HFF-Myc (cell line): ENCODE results near the gene BIRC5.
"Not testable (repeated sequence)": the region's sequence is repeated elsewhere in the genome, so short reads cannot be mapped to it uniquely, and the experiment has no call there.

Source experiments
- DNase-seq: peaks from one replicate; pipeline ENCODE4 v3.0.0-alpha.2; 2011; ENCODE audit warnings: low read depth; ENCODE audit errors: extremely low read depth
- H3K4me3 ChIP-seq: replicated peaks from 2 replicates; pipeline ENCODE4 v1.5.1; 2011; ENCODE audit warnings: low read depth, mild to moderate bottlenecking, control low read depth, low read length
- TF ChIP-seq, protein P1 (sequence below): IDR thresholded peaks from 2 replicates; pipeline ENCODE4 v1.5.1; 2012; ENCODE audit warnings: mild to moderate bottlenecking, low read depth, low read length, control low read depth; ENCODE audit errors: missing control alignments

The BIRC5 gene

GRCh38 chr17:78230252-78230962 lies 16.4 kb downstream of the BIRC5 start:
- TF ChIP-seq, protein P1, sequence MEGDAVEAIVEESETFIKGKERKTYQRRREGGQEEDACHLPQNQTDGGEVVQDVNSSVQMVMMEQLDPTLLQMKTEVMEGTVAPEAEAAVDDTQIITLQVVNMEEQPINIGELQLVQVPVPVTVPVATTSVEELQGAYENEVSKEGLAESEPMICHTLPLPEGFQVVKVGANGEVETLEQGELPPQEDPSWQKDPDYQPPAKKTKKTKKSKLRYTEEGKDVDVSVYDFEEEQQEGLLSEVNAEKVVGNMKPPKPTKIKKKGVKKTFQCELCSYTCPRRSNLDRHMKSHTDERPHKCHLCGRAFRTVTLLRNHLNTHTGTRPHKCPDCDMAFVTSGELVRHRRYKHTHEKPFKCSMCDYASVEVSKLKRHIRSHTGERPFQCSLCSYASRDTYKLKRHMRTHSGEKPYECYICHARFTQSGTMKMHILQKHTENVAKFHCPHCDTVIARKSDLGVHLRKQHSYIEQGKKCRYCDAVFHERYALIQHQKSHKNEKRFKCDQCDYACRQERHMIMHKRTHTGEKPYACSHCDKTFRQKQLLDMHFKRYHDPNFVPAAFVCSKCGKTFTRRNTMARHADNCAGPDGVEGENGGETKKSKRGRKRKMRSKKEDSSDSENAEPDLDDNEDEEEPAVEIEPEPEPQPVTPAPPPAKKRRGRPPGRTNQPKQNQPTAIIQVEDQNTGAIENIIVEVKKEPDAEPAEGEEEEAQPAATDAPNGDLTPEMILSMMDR, result no peak
- no peak overlapping the region for H3K4me3 ChIP-seq
- no peak for DNase-seq

DNA sequence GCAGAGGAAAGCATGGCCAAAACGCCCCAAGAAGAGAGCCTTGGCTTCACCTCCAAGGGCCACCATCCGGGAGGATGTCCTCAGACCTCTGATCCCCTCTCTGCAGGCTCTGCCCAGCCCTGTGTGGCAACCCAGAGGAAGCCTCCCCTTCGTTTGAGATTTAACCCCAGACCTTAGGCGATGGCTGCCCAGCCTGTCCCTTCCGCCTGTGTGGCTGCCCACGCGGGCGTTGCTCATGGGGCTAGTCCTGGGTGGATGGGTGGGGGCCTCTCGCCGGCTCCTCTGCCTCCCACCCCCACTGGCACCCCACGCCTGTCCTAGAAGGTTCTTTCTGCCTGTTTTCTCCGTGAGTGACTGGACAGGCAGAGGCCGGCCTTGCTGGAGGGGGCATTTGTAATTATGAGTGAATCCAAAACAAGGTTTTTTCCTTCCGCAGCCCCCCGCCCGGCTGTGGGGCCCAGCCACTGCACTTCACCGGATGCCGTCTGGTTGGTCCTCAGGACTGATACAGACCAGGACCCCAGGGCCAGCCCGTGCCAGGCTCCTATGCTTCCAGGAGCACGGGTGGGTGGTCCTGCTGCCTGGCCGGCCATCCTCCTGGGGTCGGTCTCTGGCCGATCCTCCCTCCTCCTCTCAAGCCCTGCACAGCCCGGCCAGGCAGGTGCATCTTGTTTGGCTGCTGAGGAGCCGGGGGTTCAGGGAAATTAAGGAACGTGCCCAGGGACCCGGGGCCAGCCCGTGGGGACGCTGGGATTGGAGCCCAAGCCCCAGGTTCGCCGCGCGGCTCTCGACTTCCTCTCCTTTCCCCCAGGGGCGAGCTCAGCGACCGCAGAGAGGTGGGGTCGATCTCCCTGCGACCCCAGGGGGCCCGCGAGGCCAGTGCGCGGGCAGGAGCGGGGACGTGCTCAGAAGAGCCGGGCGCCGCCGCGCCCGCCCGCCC lies 17.2 kb downstream of the BIRC5 start, which contains the start of gene TMEM235:
TSS of gene TMEM235 (plus strand) at position 636 of the 940 bp plus-strand sequence. CDS start 393 bp downstream, outside the sequence.
- TF ChIP-seq, protein P1, result no peak
- no peak for DNase-seq
- H3K4me3 ChIP-seq, result no peak within 1 kb of the TSS

GRCh38 chr17:78231991-78232858 lies 18.2 kb downstream of the BIRC5 start:
- DNase-seq, result no peak
- TF ChIP-seq, protein P1, result no peak
- no peak overlapping the region for H3K4me3 ChIP-seq

GRCh38 chr17:78232859-78233173 lies 18.8 kb downstream of the BIRC5 start:
- no peak overlapping the region for H3K4me3 ChIP-seq
- TF ChIP-seq, protein P1, result no peak
- DNase-seq, result no peak

GRCh38 chr17:78233678-78234077 lies 19.6 kb downstream of the BIRC5 start:
- H3K4me3 ChIP-seq, result no peak overlapping the region
- DNase-seq, result no peak
- TF ChIP-seq, protein P1, result no peak

DNA sequence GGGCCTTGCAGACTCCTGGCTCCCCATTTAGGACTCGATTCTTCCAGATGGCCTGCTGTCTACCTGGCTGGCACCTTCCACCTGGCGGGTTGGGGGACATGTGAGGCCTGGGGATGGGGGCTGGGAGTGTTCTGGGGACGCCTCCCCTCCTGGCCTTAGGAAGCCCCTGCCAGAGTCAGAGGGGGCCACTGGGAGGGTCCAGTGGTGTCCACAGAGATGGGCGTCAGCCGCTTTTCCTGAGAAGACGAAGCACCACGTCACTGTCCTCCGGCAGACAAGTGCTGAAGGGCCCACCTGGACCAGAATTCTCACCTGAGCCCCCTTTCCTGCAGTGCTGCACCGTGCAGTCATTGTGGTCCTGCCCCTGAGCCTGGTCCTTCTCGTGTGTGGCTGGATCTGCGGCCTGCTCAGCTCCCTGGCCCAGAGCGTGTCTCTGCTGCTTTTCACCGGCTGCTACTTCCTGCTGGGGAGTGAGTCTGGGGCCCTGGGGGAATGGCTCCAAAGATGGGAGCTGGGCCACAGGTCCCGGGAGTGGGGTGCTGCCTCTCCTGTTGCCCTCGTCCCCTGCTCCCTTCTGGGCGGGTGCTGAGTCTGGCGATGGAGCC lies 20.3 kb downstream of the BIRC5 start:
- TF ChIP-seq, protein P1, result no peak
- H3K4me3 ChIP-seq, result no peak overlapping the region
- DNase-seq, result no peak

- DNase-seq, H3K4me3 ChIP-seq: not testable (repeated sequence)
Measured at GRCh38 chr17:78235022-78235421, 21.0 kb downstream of the BIRC5 start.
